GM23338 (cell line): Measurements from ENCODE around the gene SASS6. TPM values are rescaled to one million over a fixed set of nuclear protein-coding genes. Genes with fewer than 3 reads are reported as not detected.

Experiments used
- ATAC-seq: fragments of 200-7000 bp; cut with Tn5 transposase; 3 replicates; pipeline ENCODE4 v1.9.1; 2020
- DNase-seq: peaks from one replicate; pipeline ENCODE4 v3.0.0-alpha.2; 2015; ENCODE audit warnings: low spot score
- H2AFZ ChIP-seq: fragments of 200-600 bp; sonication (generic); 2 replicates; pipeline ENCODE4 v1.8.0; 2016; ENCODE audit warnings: antibody characterized with exemption, mild to moderate bottlenecking, moderate library complexity
- H3F3A ChIP-seq: fragments of 200-600 bp; sonication (generic); replicated peaks from 2 replicates; pipeline ENCODE4 v1.8.0; 2017; ENCODE audit warnings: antibody characterized with exemption, mixed run types, low read depth
- H3K27ac ChIP-seq: fragments of 200-600 bp; sonication (generic); 2 replicates; pipeline ENCODE4 v1.6.1; 2016; ENCODE audit warnings: low read depth
- H3K27me3 ChIP-seq: fragments of 200-600 bp; sonication (generic); 2 replicates; pipeline ENCODE4 v1.8.0; 2016; ENCODE audit warnings: mild to moderate bottlenecking, mixed run types, moderate library complexity; ENCODE audit not compliant: insufficient read depth
- H3K36me3 ChIP-seq: fragments of 200-600 bp; sonication (generic); 2 replicates; pipeline ENCODE4 v1.8.0; 2016; ENCODE audit warnings: mild to moderate bottlenecking; ENCODE audit not compliant: insufficient read depth
- H3K4me1 ChIP-seq: fragments of 200-600 bp; sonication (generic); 2 replicates; pipeline ENCODE4 v1.8.0; 2016; ENCODE audit warnings: mild to moderate bottlenecking, moderate library complexity; ENCODE audit not compliant: insufficient read depth
- H3K4me2 ChIP-seq: fragments of 200-600 bp; sonication (generic); 2 replicates; pipeline ENCODE4 v1.7.1; 2017; ENCODE audit warnings: mixed run types
- H3K4me3 ChIP-seq: fragments of 200-600 bp; sonication (generic); 2 replicates; pipeline ENCODE4 v1.6.1; 2016; ENCODE audit warnings: mixed run types
- H3K79me2 ChIP-seq: fragments of 200-600 bp; sonication (generic); replicated peaks from 2 replicates; pipeline ENCODE4 v1.8.0; 2017; ENCODE audit warnings: mild to moderate bottlenecking; ENCODE audit not compliant: insufficient read depth
- H3K9me2 ChIP-seq: fragments of 200-600 bp; sonication (generic); 2 replicates; pipeline ENCODE4 v1.8.0; 2017; ENCODE audit not compliant: insufficient read depth
- H4K20me1 ChIP-seq: fragments of 200-600 bp; sonication (generic); replicated peaks from 2 replicates; pipeline ENCODE4 v1.8.0; 2017; ENCODE audit warnings: mild to moderate bottlenecking; ENCODE audit not compliant: insufficient read depth
- H3K27ac Mint-ChIP-seq: 2 replicates; pipeline ENCODE4 v1.8.0; 2020; ENCODE audit warnings: inconsistent platforms, mild to moderate bottlenecking, moderate library complexity, mixed read lengths
- H3K27me3 Mint-ChIP-seq: 3 replicates; pipeline ENCODE4 v1.8.0; 2022; ENCODE audit warnings: low read depth, mild to moderate bottlenecking, moderate library complexity, mixed read lengths, inconsistent platforms; ENCODE audit not compliant: insufficient read depth, poor library complexity
- H3K36me3 Mint-ChIP-seq: 3 replicates; pipeline ENCODE4 v1.8.0; 2021; ENCODE audit warnings: low read depth, mild to moderate bottlenecking, inconsistent platforms, moderate library complexity, mixed read lengths
- H3K4me1 Mint-ChIP-seq: 3 replicates; pipeline ENCODE4 v1.8.0; 2020; ENCODE audit warnings: mild to moderate bottlenecking, inconsistent platforms, mixed read lengths
- H3K4me3 Mint-ChIP-seq: 3 replicates; pipeline ENCODE4 v1.8.0; 2021; ENCODE audit warnings: moderate library complexity, mild to moderate bottlenecking, inconsistent platforms, mixed read lengths
- H3K9me3 Mint-ChIP-seq: 3 replicates; pipeline ENCODE4 v1.8.0; 2020; ENCODE audit warnings: moderate library complexity, mild to moderate bottlenecking, inconsistent platforms, mixed read lengths
- CREB1 ChIP-seq: fragments of 250-450 bp; sonication (Bioruptor Pico); IDR thresholded peaks from 2 replicates; pipeline ENCODE4 v1.5.0; 2020; ENCODE audit warnings: low read depth, mild to moderate bottlenecking, moderate library complexity
- CTCF ChIP-seq, 2 experiments: fragments of 200-600 bp in 1 of 2; sonication (generic) in 1 of 2; conservative IDR thresholded peaks; 2 replicates each; pipeline versions ENCODE4 v1.5.1 to v1.6.1; 2016 to 2017; ENCODE audit warnings: antibody characterized with exemption in 2 of 2, low read depth in 2 of 2, mild to moderate bottlenecking in 2 of 2, moderate library complexity in 1 of 2
- EZH2 ChIP-seq: fragments of 200-600 bp; sonication (generic); IDR thresholded peaks from one replicate; pipeline ENCODE4 v1.8.0; 2017; ENCODE audit warnings: antibody characterized with exemption, mild to moderate bottlenecking, low read depth; ENCODE audit not compliant: unreplicated experiment
- EZH2phosphoT487 ChIP-seq: fragments of 200-600 bp; sonication (generic); IDR thresholded peaks from one replicate; pipeline ENCODE4 v1.8.1; 2018; ENCODE audit warnings: antibody characterized with exemption; ENCODE audit not compliant: unreplicated experiment
- JUNB ChIP-seq: IDR thresholded peaks from one replicate; pipeline ENCODE4 v1.6.1; 2016; ENCODE audit warnings: antibody characterized with exemption; ENCODE audit not compliant: unreplicated experiment
- NANOG ChIP-seq: IDR thresholded peaks from 2 replicates; pipeline ENCODE4 v1.6.1; 2016; ENCODE audit warnings: antibody characterized with exemption, borderline replicate concordance
- POLR2AphosphoS5 ChIP-seq: IDR thresholded peaks from 2 replicates; pipeline ENCODE4 v1.6.1; 2016; ENCODE audit warnings: antibody characterized with exemption, low read depth
- STAT1 ChIP-seq: IDR thresholded peaks from one replicate; pipeline ENCODE4 v1.6.1; 2016; ENCODE audit warnings: antibody characterized with exemption; ENCODE audit not compliant: unreplicated experiment
- ZNF114 ChIP-seq: fragments of 250-450 bp; sonication (Bioruptor Pico); IDR thresholded peaks from 2 replicates; pipeline ENCODE4 v1.5.0; 2020; ENCODE audit warnings: mild to moderate bottlenecking, moderate library complexity
- ZNF331 ChIP-seq: fragments of 250-450 bp; sonication (Bioruptor Pico); IDR thresholded peaks from 2 replicates; pipeline ENCODE4 v1.5.0; 2020; ENCODE audit warnings: low read depth, mild to moderate bottlenecking, moderate library complexity
- polyA plus RNA-seq: library from polyadenylated mRNA; unstranded; fragments of >200 nt; fragmentation: Nextera tagmentation; extraction: Ambion mirVana; gene quantifications from 2 replicates; pipeline ENCODE4 v1.2.1, GENCODE V29; 2016
- total RNA-seq: library from RNA; depleted of rRNA; stranded (reverse); fragments of >200 nt; shearing (Covaris generic); gene quantifications from 2 replicates; pipeline ENCODE4 v1.2.3, GENCODE V29; 2014
- TF ChIP-seq, protein P1 (sequence below): IDR thresholded peaks from one replicate; pipeline ENCODE4 v1.6.1; 2018; ENCODE audit warnings: antibody characterized with exemption; ENCODE audit not compliant: unreplicated experiment
- TF ChIP-seq, protein P2 (sequence below): IDR thresholded peaks from 2 replicates; pipeline ENCODE4 v1.6.1; 2016; ENCODE audit warnings: antibody characterized with exemption
- TF ChIP-seq, protein P3 (sequence below): fragments of 250-450 bp; sonication (Bioruptor Pico); IDR thresholded peaks from 2 replicates; pipeline ENCODE4 v1.5.0; 2020; ENCODE audit warnings: mild to moderate bottlenecking, moderate library complexity

The SASS6 gene
- total and polyA plus RNA-seq, 2 experiments from 2014 or later, result 17.0 to 21.1 TPM

DNA sequence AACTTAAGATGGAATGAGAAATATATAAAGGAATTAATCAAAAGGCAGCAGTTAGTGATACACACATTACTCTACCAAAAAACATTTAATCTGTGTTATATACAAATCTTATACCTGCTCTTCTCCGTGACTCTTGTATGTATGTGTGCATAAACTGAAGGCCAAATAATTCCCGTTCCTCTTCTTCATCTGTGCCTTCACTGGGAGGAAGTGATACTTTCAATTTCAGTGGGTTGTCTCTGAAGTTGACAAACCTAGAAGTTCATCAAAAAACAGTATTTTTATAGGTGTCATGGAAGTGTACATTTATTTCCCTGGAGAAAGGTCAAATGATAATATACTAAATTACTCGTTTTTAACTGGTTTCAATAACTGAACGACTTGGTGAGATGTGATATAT lies 19.5 kb upstream of the SASS6 start:
- Histone ChIP-seq H3K4me3 (no peak overlapping the region), H3K9me2 (no peaks in the 10 kb centered on the region), H3K36me3 (no peaks in the 10 kb centered on the region; the same call in 1 of the 2 replicates), H2AFZ (no peak overlapping the region), H4K20me1 (no peaks in the 10 kb centered on the region), H3K4me2 (no peak overlapping the region), H3F3A (no peaks in the 10 kb centered on the region), H3K27me3 (no peaks in the 10 kb centered on the region), H3K4me1 (peaks cover 4% of the 10 kb centered on the region), H3K27ac (no peak overlapping the region), H3K79me2 (no peaks in the 10 kb centered on the region)
- ATAC-seq (no peak), DNase-seq (no peak)
- TF ChIP-seq EZH2phosphoT487 (no peak), CTCF (conservative IDR thresholded peaks at IDR 0.05; ENCODE audit: low read depth in 2 of 2) (no peak), ZNF331 (CRISPR knock-in tag) (no peak), NANOG (no peak), JUNB (no peak), ZNF114 (CRISPR knock-in tag) (no peak), CREB1 (CRISPR knock-in tag) (no peak), POLR2AphosphoS5 (no peak), EZH2 (no peak), STAT1 (no peak)
- TF ChIP-seq, protein P1, sequence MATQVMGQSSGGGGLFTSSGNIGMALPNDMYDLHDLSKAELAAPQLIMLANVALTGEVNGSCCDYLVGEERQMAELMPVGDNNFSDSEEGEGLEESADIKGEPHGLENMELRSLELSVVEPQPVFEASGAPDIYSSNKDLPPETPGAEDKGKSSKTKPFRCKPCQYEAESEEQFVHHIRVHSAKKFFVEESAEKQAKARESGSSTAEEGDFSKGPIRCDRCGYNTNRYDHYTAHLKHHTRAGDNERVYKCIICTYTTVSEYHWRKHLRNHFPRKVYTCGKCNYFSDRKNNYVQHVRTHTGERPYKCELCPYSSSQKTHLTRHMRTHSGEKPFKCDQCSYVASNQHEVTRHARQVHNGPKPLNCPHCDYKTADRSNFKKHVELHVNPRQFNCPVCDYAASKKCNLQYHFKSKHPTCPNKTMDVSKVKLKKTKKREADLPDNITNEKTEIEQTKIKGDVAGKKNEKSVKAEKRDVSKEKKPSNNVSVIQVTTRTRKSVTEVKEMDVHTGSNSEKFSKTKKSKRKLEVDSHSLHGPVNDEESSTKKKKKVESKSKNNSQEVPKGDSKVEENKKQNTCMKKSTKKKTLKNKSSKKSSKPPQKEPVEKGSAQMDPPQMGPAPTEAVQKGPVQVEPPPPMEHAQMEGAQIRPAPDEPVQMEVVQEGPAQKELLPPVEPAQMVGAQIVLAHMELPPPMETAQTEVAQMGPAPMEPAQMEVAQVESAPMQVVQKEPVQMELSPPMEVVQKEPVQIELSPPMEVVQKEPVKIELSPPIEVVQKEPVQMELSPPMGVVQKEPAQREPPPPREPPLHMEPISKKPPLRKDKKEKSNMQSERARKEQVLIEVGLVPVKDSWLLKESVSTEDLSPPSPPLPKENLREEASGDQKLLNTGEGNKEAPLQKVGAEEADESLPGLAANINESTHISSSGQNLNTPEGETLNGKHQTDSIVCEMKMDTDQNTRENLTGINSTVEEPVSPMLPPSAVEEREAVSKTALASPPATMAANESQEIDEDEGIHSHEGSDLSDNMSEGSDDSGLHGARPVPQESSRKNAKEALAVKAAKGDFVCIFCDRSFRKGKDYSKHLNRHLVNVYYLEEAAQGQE, result no peak
- TF ChIP-seq, protein P2, sequence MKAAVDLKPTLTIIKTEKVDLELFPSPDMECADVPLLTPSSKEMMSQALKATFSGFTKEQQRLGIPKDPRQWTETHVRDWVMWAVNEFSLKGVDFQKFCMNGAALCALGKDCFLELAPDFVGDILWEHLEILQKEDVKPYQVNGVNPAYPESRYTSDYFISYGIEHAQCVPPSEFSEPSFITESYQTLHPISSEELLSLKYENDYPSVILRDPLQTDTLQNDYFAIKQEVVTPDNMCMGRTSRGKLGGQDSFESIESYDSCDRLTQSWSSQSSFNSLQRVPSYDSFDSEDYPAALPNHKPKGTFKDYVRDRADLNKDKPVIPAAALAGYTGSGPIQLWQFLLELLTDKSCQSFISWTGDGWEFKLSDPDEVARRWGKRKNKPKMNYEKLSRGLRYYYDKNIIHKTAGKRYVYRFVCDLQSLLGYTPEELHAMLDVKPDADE, result no peak
- TF ChIP-seq, protein P3, sequence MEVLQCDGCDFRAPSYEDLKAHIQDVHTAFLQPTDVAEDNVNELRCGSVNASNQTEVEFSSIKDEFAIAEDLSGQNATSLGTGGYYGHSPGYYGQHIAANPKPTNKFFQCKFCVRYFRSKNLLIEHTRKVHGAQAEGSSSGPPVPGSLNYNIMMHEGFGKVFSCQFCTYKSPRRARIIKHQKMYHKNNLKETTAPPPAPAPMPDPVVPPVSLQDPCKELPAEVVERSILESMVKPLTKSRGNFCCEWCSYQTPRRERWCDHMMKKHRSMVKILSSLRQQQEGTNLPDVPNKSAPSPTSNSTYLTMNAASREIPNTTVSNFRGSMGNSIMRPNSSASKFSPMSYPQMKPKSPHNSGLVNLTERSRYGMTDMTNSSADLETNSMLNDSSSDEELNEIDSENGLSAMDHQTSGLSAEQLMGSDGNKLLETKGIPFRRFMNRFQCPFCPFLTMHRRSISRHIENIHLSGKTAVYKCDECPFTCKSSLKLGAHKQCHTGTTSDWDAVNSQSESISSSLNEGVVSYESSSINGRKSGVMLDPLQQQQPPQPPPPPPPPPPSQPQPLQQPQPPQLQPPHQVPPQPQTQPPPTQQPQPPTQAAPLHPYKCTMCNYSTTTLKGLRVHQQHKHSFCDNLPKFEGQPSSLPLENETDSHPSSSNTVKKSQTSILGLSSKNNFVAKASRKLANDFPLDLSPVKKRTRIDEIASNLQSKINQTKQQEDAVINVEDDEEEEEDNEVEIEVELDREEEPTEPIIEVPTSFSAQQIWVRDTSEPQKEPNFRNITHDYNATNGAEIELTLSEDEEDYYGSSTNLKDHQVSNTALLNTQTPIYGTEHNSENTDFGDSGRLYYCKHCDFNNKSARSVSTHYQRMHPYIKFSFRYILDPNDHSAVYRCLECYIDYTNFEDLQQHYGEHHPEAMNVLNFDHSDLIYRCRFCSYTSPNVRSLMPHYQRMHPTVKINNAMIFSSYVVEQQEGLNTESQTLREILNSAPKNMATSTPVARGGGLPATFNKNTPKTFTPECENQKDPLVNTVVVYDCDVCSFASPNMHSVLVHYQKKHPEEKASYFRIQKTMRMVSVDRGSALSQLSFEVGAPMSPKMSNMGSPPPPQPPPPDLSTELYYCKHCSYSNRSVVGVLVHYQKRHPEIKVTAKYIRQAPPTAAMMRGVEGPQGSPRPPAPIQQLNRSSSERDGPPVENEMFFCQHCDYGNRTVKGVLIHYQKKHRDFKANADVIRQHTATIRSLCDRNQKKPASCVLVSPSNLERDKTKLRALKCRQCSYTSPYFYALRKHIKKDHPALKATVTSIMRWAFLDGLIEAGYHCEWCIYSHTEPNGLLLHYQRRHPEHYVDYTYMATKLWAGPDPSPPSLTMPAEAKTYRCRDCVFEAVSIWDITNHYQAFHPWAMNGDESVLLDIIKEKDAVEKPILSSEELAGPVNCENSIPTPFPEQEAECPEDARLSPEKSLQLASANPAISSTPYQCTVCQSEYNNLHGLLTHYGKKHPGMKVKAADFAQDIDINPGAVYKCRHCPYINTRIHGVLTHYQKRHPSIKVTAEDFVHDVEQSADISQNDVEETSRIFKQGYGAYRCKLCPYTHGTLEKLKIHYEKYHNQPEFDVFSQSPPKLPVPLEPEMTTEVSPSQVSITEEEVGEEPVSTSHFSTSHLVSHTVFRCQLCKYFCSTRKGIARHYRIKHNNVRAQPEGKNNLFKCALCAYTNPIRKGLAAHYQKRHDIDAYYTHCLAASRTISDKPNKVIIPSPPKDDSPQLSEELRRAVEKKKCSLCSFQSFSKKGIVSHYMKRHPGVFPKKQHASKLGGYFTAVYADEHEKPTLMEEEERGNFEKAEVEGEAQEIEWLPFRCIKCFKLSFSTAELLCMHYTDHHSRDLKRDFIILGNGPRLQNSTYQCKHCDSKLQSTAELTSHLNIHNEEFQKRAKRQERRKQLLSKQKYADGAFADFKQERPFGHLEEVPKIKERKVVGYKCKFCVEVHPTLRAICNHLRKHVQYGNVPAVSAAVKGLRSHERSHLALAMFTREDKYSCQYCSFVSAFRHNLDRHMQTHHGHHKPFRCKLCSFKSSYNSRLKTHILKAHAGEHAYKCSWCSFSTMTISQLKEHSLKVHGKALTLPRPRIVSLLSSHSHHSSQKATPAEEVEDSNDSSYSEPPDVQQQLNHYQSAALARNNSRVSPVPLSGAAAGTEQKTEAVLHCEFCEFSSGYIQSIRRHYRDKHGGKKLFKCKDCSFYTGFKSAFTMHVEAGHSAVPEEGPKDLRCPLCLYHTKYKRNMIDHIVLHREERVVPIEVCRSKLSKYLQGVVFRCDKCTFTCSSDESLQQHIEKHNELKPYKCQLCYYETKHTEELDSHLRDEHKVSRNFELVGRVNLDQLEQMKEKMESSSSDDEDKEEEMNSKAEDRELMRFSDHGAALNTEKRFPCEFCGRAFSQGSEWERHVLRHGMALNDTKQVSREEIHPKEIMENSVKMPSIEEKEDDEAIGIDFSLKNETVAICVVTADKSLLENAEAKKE, result no peak
- Mint-ChIP-seq H3K4me3 (no peak overlapping the region), H3K4me1 (peaks cover 10% of the 10 kb centered on the region), H3K36me3 (peaks cover 7% of the 10 kb centered on the region), H3K27me3 (peaks cover 4% of the 10 kb centered on the region), H3K9me3 (no peaks in the 10 kb centered on the region; the same call in 2 of the 3 replicates), H3K27ac (no peak overlapping the region)
